Caco-2 (cell line): ENCODE results near the gene ITGA5. TPM values are rescaled to one million over a fixed set of nuclear protein-coding genes. Genes with fewer than 3 reads are reported as not detected.
"Not testable (repeated sequence)": the region's sequence is repeated elsewhere in the genome, so short reads cannot be mapped to it uniquely, and the experiment has no call there.

ENCODE experiments used
- BruUV-seq: library from RNA; stranded (reverse); fragments of 400-500 nt; replicated peaks from 2 replicates; lab custom pipeline; 2021; lab: Mats Ljungman, UMichigan
- CTCF ChIA-PET: fragments of 300-600 bp; sonication (Branson Sonifier 250); formaldehyde crosslinking; loops from one replicate; lab custom pipeline; 2022; ENCODE audit warnings: antibody characterized with exemption; lab: Charles Lee
- POLR2A ChIA-PET: fragments of 300-600 bp; sonication (Branson Sonifier 250); formaldehyde crosslinking; loops from one replicate; lab custom pipeline; 2022; ENCODE audit warnings: antibody characterized with exemption; lab: Charles Lee
- DNase-seq, 2 experiments: peaks; one replicate each; pipeline versions ENCODE4 v3.0.0 to v3.0.0-alpha.2; 2020 to 2022
- H3K27me3 ChIP-seq: replicated peaks from 2 replicates; pipeline ENCODE4 v1.6.0; 2011; ENCODE audit warnings: low read length; ENCODE audit not compliant: control insufficient read depth, insufficient read depth
- H3K36me3 ChIP-seq: 2 replicates; pipeline ENCODE4 v1.5.1; 2011; ENCODE audit warnings: low read length; ENCODE audit not compliant: control insufficient read depth, insufficient read depth
- H3K4me1 ChIP-seq: fragments of 250-450 bp; sonication (Bioruptor Pico); 2 replicates; pipeline ENCODE4 v1.5.1; 2020; ENCODE audit warnings: mild to moderate bottlenecking
- H3K4me3 ChIP-seq: 2 replicates; pipeline ENCODE4 v1.5.1; 2011; ENCODE audit warnings: low read depth, mild to moderate bottlenecking, control low read depth, low read length
- H3K9me3 ChIP-seq: fragments of 250-450 bp; sonication (Bioruptor Pico); 2 replicates; pipeline ENCODE4 v1.5.1; 2020; ENCODE audit warnings: mild to moderate bottlenecking, moderate library complexity
- H3K27ac Mint-ChIP-seq: one replicate; pipeline ENCODE4 v1.8.0; 2022; ENCODE audit warnings: mixed read lengths; ENCODE audit not compliant: unreplicated experiment
- H3K27me3 Mint-ChIP-seq: one replicate; pipeline ENCODE4 v1.8.0; 2022; ENCODE audit warnings: mixed read lengths; ENCODE audit not compliant: insufficient read depth, unreplicated experiment
- H3K36me3 Mint-ChIP-seq: one replicate; pipeline ENCODE4 v1.8.0; 2022; ENCODE audit warnings: mild to moderate bottlenecking, mixed read lengths; ENCODE audit not compliant: insufficient read depth, unreplicated experiment
- H3K4me1 Mint-ChIP-seq: one replicate; pipeline ENCODE4 v1.8.0; 2022; ENCODE audit warnings: low read depth, mixed read lengths; ENCODE audit not compliant: unreplicated experiment
- H3K4me3 Mint-ChIP-seq: one replicate; pipeline ENCODE4 v1.8.0; 2022; ENCODE audit warnings: mild to moderate bottlenecking, moderate library complexity, mixed read lengths; ENCODE audit not compliant: unreplicated experiment
- H3K9me3 Mint-ChIP-seq: one replicate; pipeline ENCODE4 v1.8.0; 2022; ENCODE audit warnings: mixed read lengths; ENCODE audit not compliant: unreplicated experiment
- intact Hi-C: fragments of 100-400 bp; cut with micrococcal nuclease; formaldehyde crosslinking; loops from one replicate; pipeline ENCODE4 v1.10.0; 2022; ENCODE audit not compliant: unreplicated experiment
- total RNA-seq: library from RNA; stranded (reverse); gene quantifications from 2 replicates; pipeline ENCODE4 v1.2.3, GENCODE V29; 2022
- TF ChIP-seq, protein P1 (sequence below), 2 experiments: fragments of 200-600 bp in 1 of 2; IDR thresholded peaks; 1 replicate in 1 of 2; 2 replicates in 1 of 2; pipeline versions ENCODE4 v1.5.1 to v1.8.0; 2011 to 2022; ENCODE audit warnings: antibody characterized with exemption in 1 of 2, control low read depth in 1 of 2, inconsistent platforms in 1 of 2, low read depth in 1 of 2, low read length in 1 of 2, mild to moderate bottlenecking in 1 of 2, moderate library complexity in 1 of 2; ENCODE audit not compliant: insufficient read depth in 1 of 2, severe bottlenecking in 1 of 2, unreplicated experiment in 1 of 2

ITGA5 gene
- total RNA-seq, 1 experiment from 2014 or later, result 17.3 TPM

DNA sequence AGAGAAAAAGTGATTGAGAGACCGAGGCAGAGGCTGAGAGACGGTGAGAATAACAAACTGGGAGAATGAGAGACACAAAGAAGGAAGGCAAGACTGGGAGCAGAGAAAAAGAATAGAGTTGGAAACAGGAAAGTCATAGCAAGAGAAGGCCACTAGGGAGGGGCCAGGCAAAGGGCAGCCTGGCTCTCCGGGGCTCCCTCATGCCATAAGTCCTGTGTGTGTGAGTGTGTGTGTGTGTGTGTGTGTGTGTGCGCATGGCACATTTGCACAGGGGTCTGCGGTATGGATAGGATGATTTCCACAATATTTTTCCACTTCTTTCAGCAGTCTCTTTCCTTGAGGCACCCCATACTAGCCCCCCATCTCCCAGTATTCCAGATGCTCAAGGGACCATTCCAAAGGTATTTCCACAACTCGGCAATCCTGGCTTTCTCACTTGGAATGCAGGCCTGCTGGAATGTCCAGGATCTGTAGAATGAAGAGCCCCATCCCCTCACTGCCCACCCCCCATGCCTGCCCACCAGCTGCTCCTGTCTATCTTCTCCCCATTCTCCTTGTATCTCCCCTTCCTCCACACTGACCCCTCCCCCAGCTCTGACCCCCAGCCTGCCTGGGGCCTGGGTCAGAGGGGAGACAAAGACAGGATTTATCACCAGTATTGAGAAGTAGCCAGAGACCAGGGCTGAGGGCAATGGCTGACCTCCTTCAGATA is 63.8 kb downstream of the ITGA5 start:
- intact Hi-C loops, result no loop called here
- DNase-seq, result no peak
- H3K36me3 Mint-ChIP-seq, result peaks cover 6% of the 10 kb centered on the region
- TF ChIP-seq, protein P1, sequence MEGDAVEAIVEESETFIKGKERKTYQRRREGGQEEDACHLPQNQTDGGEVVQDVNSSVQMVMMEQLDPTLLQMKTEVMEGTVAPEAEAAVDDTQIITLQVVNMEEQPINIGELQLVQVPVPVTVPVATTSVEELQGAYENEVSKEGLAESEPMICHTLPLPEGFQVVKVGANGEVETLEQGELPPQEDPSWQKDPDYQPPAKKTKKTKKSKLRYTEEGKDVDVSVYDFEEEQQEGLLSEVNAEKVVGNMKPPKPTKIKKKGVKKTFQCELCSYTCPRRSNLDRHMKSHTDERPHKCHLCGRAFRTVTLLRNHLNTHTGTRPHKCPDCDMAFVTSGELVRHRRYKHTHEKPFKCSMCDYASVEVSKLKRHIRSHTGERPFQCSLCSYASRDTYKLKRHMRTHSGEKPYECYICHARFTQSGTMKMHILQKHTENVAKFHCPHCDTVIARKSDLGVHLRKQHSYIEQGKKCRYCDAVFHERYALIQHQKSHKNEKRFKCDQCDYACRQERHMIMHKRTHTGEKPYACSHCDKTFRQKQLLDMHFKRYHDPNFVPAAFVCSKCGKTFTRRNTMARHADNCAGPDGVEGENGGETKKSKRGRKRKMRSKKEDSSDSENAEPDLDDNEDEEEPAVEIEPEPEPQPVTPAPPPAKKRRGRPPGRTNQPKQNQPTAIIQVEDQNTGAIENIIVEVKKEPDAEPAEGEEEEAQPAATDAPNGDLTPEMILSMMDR (IDR thresholded peaks at IDR 0.05; ENCODE audit: insufficient read depth in 1 of 2, low read depth in 1 of 2, low read length in 1 of 2, severe bottlenecking in 1 of 2, unreplicated experiment in 1 of 2), result no peak
- ChIA-PET POLR2A (no interaction called here), CTCF (interaction anchor here (0.7 kb wide), 1 partner anchor 341 kb away, joined by 3 read pairs; no protein-coding TSS in a partner anchor)
- Histone ChIP-seq H3K4me3 (no peak overlapping the region), H3K9me3 (no peaks in the 10 kb centered on the region), H3K4me1 (peaks cover 6% of the 10 kb centered on the region), H3K36me3 (no peaks in the 10 kb centered on the region), H3K27me3 (no peaks in the 10 kb centered on the region)
- H3K9me3 Mint-ChIP-seq, result no peaks in the 10 kb centered on the region
- no peaks in the 10 kb centered on the region for H3K27me3 Mint-ChIP-seq
- H3K4me3 Mint-ChIP-seq, result no peak overlapping the region
- peaks cover 7% of the 10 kb centered on the region for H3K4me1 Mint-ChIP-seq
- H3K27ac Mint-ChIP-seq, result no peak overlapping the region
- no TSS peak for BruUV-seq

DNA sequence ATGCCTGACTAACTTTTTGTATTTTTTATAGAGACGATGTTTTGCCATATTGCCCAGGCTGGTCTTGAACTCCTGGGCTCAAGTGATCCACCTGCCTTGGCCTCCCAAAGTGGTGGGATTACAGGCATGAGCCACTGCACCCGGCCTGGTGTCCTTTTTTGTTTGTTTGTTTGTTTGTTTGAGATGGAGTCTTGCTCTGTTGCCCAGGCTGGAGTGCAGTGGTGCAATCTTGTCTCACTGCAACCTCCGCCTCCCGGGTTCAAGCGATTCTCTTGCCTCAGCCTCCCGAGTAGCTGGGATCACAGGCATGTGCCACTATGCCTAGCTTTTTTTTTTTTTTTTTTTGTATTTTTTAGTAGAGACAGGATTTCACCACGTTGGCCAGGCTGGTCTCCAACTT is 64.8 kb downstream of the ITGA5 start:
- H3K4me3 ChIP-seq, H3K27me3 ChIP-seq, POLR2A ChIA-PET, intact Hi-C loops, H3K9me3 ChIP-seq, H3K4me1 ChIP-seq, BruUV-seq, H3K9me3 Mint-ChIP-seq, H3K36me3 ChIP-seq, H3K4me1 Mint-ChIP-seq, DNase-seq, H3K27me3 Mint-ChIP-seq, H3K4me3 Mint-ChIP-seq, H3K27ac Mint-ChIP-seq: not testable (repeated sequence)
- CTCF ChIA-PET, result interaction anchor here (0.5 to 1.2 kb wide), 4 partner anchors 18 to 745 kb away, joined by 3 to 7 read pairs (median 4); no protein-coding TSS in a partner anchor
- H3K36me3 Mint-ChIP-seq, result peaks cover 16% of the 10 kb centered on the region

- Histone ChIP-seq H3K9me3 (no peaks in the 10 kb centered on the region), H3K36me3 (no peaks in the 10 kb centered on the region), H3K4me1 (peaks cover 5% of the 10 kb centered on the region; the same call in 1 of the 2 replicates), H3K27me3 (no peaks in the 10 kb centered on the region), H3K4me3 (no peak overlapping the region)
- DNase-seq, result no peak
- TF ChIP-seq, protein P1 (IDR thresholded peaks at IDR 0.05; ENCODE audit: insufficient read depth in 1 of 2, low read depth in 1 of 2, low read length in 1 of 2, severe bottlenecking in 1 of 2, unreplicated experiment in 1 of 2), result no peak
- ChIA-PET CTCF (interaction anchor here (0.7 to 1.4 kb wide), 3 partner anchors 17 to 121 kb away, joined by 3 to 11 read pairs (median 4); partner anchors contain the start of gene COPZ1), POLR2A (interaction anchor here (0.7 to 1.2 kb wide), 2 partner anchors 74 to 94 kb away, joined by 3 read pairs; partner anchors contain the start of gene CBX5)
- no peak overlapping the region for H3K27ac Mint-ChIP-seq
- H3K4me1 Mint-ChIP-seq, result peaks cover 7% of the 10 kb centered on the region
- BruUV-seq, result no TSS peak
- no peak overlapping the region for H3K4me3 Mint-ChIP-seq
- no peaks in the 10 kb centered on the region for H3K9me3 Mint-ChIP-seq
- H3K36me3 Mint-ChIP-seq, result peaks cover 24% of the 10 kb centered on the region
- intact Hi-C loops, result no loop called here
- no peaks in the 10 kb centered on the region for H3K27me3 Mint-ChIP-seq
Measured at GRCh38 chr12:54352891-54353874, 65.9 kb downstream of the ITGA5 start.
